ENCODE measurements around the gene CELSR1.
"Not testable (repeated sequence)": the region's sequence is repeated elsewhere in the genome, so short reads cannot be mapped to it uniquely, and the experiment has no call there.

Gene CELSR1

GRCh38 chr22:46397514-46397913, 139.9 kb downstream of the CELSR1 start:
- no peaks in the 10 kb centered on the region for H3K4me1 ChIP-seq (ENCODE audit: control insufficient read depth in 1 of 2, insufficient read depth in 2 of 2, low read length in 2 of 2)
- H3K4me3 ChIP-seq (ENCODE audit: low read depth in 1 of 2, low read length in 2 of 2) = no peak overlapping the region
- H3K27me3 ChIP-seq (ENCODE audit: control insufficient read depth in 1 of 2, insufficient read depth in 2 of 2, low read length in 2 of 2) = no peaks in the 10 kb centered on the region
- no peak overlapping the region for H3K9ac ChIP-seq (ENCODE audit: low read depth in 1 of 2, low read length in 2 of 2)
- H3K36me3 ChIP-seq (ENCODE audit: control insufficient read depth in 1 of 2, insufficient read depth in 2 of 2, low read length in 2 of 2) = no peaks in the 10 kb centered on the region
- H3K27ac ChIP-seq (ENCODE audit: low read depth, low read length) = no peak overlapping the region
- H3K9me3 ChIP-seq (ENCODE audit: control insufficient read depth in 1 of 2, low read length in 2 of 2) = no peaks in the 10 kb centered on the region

GRCh38 chr22:46397049-46397448, 140.4 kb downstream of the CELSR1 start:
- H3K36me3 ChIP-seq (ENCODE audit: control insufficient read depth in 1 of 2, insufficient read depth in 2 of 2, low read length in 2 of 2); H3K27me3 ChIP-seq (ENCODE audit: control insufficient read depth in 1 of 2, insufficient read depth in 2 of 2, low read length in 2 of 2); H3K27ac ChIP-seq (ENCODE audit: low read depth, low read length); H3K9ac ChIP-seq (ENCODE audit: low read depth in 1 of 2, low read length in 2 of 2); H3K9me3 ChIP-seq (ENCODE audit: control insufficient read depth in 1 of 2, low read length in 2 of 2); H3K4me3 ChIP-seq (ENCODE audit: low read depth in 1 of 2, low read length in 2 of 2); H3K4me1 ChIP-seq (ENCODE audit: control insufficient read depth in 1 of 2, insufficient read depth in 2 of 2, low read length in 2 of 2): not testable (repeated sequence)

DNA sequence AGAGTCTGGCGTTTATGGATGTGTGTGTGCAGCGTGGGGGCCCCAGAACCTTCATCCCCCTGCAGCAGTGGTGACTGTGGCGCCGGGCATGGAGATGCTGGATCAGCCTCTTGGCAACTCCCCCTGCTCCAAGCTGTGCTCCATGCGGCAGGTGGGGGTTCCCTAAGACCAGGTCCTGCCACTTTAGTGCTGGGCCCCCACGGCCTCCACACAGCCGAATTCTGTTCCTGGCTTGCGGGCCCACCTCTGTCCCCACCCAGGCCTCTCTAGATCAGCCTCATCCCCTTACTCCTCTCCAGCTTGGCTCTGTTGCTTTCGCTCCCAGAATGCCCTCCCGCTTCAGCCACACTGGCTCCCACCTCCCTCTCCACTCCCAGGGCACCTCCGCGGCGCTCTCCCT, 142.3 kb downstream of the CELSR1 start:
- Histone ChIP-seq H3K9ac (ENCODE audit: low read depth in 1 of 2, low read length in 2 of 2) (no peak overlapping the region), H3K9me3 (ENCODE audit: control insufficient read depth in 1 of 2, low read length in 2 of 2) (no peaks in the 10 kb centered on the region), H3K36me3 (ENCODE audit: control insufficient read depth in 1 of 2, insufficient read depth in 2 of 2, low read length in 2 of 2) (no peaks in the 10 kb centered on the region), H3K27ac (ENCODE audit: low read depth, low read length) (no peak overlapping the region), H3K27me3 (ENCODE audit: control insufficient read depth in 1 of 2, insufficient read depth in 2 of 2, low read length in 2 of 2) (no peaks in the 10 kb centered on the region), H3K4me1 (ENCODE audit: control insufficient read depth in 1 of 2, insufficient read depth in 2 of 2, low read length in 2 of 2) (peaks cover 0 to 5% of the 10 kb centered on the region in 2 donors), H3K4me3 (ENCODE audit: low read depth in 1 of 2, low read length in 2 of 2) (no peak overlapping the region)

DNA sequence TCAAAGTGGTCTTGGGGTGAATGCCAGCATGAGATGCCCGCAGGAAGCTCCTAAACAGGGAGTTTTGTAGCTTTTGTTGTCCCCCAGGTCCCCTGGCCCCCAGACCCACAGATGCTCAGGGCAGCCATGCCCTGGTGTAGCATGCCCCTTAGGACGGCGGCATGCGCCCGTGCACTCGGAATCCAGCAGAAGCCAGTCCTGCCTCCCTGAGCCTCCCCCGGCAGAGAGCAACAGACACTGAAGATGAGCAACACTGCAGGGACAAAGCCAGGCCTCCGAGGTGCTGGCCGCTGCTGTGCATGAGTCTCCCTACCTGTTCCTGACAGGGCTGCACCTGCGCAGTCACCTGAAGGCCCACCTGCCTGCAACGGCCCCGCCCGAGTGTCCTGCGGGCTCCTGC, 142.8 kb downstream of the CELSR1 start:
- no peaks in the 10 kb centered on the region for H3K27me3 ChIP-seq (ENCODE audit: control insufficient read depth in 1 of 2, insufficient read depth in 2 of 2, low read length in 2 of 2)
- H3K4me1 ChIP-seq (ENCODE audit: control insufficient read depth in 1 of 2, insufficient read depth in 2 of 2, low read length in 2 of 2) = peaks cover 0 to 5% of the 10 kb centered on the region in 2 donors
- no peak overlapping the region for H3K9ac ChIP-seq (ENCODE audit: low read depth in 1 of 2, low read length in 2 of 2)
- no peak overlapping the region for H3K27ac ChIP-seq (ENCODE audit: low read depth, low read length)
- no peaks in the 10 kb centered on the region for H3K36me3 ChIP-seq (ENCODE audit: control insufficient read depth in 1 of 2, insufficient read depth in 2 of 2, low read length in 2 of 2)
- no peaks in the 10 kb centered on the region for H3K9me3 ChIP-seq (ENCODE audit: control insufficient read depth in 1 of 2, low read length in 2 of 2)
- H3K4me3 ChIP-seq (ENCODE audit: low read depth in 1 of 2, low read length in 2 of 2) = no peak overlapping the region

DNA sequence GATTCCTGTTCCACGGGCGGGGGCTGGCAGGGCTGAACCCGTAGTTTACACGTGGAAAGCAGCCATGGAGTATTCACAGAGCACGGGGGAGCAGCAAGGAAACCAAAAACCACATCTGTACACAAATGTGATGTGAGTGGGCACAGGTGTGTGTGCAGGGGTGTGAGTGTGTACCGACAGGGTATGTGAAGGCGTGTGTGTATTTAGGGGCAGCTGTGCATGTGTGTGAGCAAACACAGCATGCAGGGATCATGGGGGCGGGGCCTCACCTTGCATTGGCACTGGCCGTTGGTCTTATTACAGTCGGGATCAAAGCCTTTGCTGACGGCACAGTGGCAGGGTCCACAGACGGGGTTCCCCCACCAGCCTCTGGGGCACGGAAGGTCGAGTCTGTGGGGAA, 143.5 kb downstream of the CELSR1 start:
- Histone ChIP-seq H3K9me3 (ENCODE audit: control insufficient read depth in 1 of 2, low read length in 2 of 2) (no peaks in the 10 kb centered on the region), H3K4me1 (ENCODE audit: control insufficient read depth in 1 of 2, insufficient read depth in 2 of 2, low read length in 2 of 2) (peaks cover 0 to 5% of the 10 kb centered on the region in 2 donors), H3K27ac (ENCODE audit: low read depth, low read length) (no peak overlapping the region), H3K4me3 (ENCODE audit: low read depth in 1 of 2, low read length in 2 of 2) (no peak overlapping the region), H3K36me3 (ENCODE audit: control insufficient read depth in 1 of 2, insufficient read depth in 2 of 2, low read length in 2 of 2) (no peaks in the 10 kb centered on the region), H3K9ac (ENCODE audit: low read depth in 1 of 2, low read length in 2 of 2) (no peak overlapping the region), H3K27me3 (ENCODE audit: control insufficient read depth in 1 of 2, insufficient read depth in 2 of 2, low read length in 2 of 2) (no peaks in the 10 kb centered on the region)

- no peak overlapping the region for H3K27ac ChIP-seq (ENCODE audit: low read depth, low read length)
- H3K27me3 ChIP-seq (ENCODE audit: control insufficient read depth in 1 of 2, insufficient read depth in 2 of 2, low read length in 2 of 2) = no peaks in the 10 kb centered on the region
- H3K9ac ChIP-seq (ENCODE audit: low read depth in 1 of 2, low read length in 2 of 2) = no peak overlapping the region
- H3K4me1 ChIP-seq (ENCODE audit: control insufficient read depth in 1 of 2, insufficient read depth in 2 of 2, low read length in 2 of 2) = peaks cover 0 to 5% of the 10 kb centered on the region in 2 donors
- H3K9me3 ChIP-seq (ENCODE audit: control insufficient read depth in 1 of 2, low read length in 2 of 2) = no peaks in the 10 kb centered on the region
- no peak overlapping the region for H3K4me3 ChIP-seq (ENCODE audit: low read depth in 1 of 2, low read length in 2 of 2)
- H3K36me3 ChIP-seq (ENCODE audit: control insufficient read depth in 1 of 2, insufficient read depth in 2 of 2, low read length in 2 of 2) = no peaks in the 10 kb centered on the region
These were observed 145.1 kb downstream of the CELSR1 start for GRCh38 chr22:46392137-46392844.

- Histone ChIP-seq H3K4me3 (ENCODE audit: low read depth in 1 of 2, low read length in 2 of 2) (no peak overlapping the region), H3K27me3 (ENCODE audit: control insufficient read depth in 1 of 2, insufficient read depth in 2 of 2, low read length in 2 of 2) (no peaks in the 10 kb centered on the region), H3K27ac (ENCODE audit: low read depth, low read length) (no peak overlapping the region), H3K4me1 (ENCODE audit: control insufficient read depth in 1 of 2, insufficient read depth in 2 of 2, low read length in 2 of 2) (peaks cover 0 to 5% of the 10 kb centered on the region in 2 donors), H3K9ac (ENCODE audit: low read depth in 1 of 2, low read length in 2 of 2) (no peak overlapping the region), H3K9me3 (ENCODE audit: control insufficient read depth in 1 of 2, low read length in 2 of 2) (no peaks in the 10 kb centered on the region), H3K36me3 (ENCODE audit: control insufficient read depth in 1 of 2, insufficient read depth in 2 of 2, low read length in 2 of 2) (no peaks in the 10 kb centered on the region)
These were observed 145.8 kb downstream of the CELSR1 start for GRCh38 chr22:46391486-46392136.

- Histone ChIP-seq H3K9me3 (ENCODE audit: control insufficient read depth in 1 of 2, low read length in 2 of 2) (no peaks in the 10 kb centered on the region), H3K4me3 (ENCODE audit: low read depth in 1 of 2, low read length in 2 of 2) (peak overlapping the region in 1 of 2 donors; percentile 57), H3K9ac (ENCODE audit: low read depth in 1 of 2, low read length in 2 of 2) (peak overlapping the region in 1 of 2 donors; percentile 72), H3K36me3 (ENCODE audit: control insufficient read depth in 1 of 2, insufficient read depth in 2 of 2, low read length in 2 of 2) (no peaks in the 10 kb centered on the region), H3K4me1 (ENCODE audit: control insufficient read depth in 1 of 2, insufficient read depth in 2 of 2, low read length in 2 of 2) (peaks cover 0 to 5% of the 10 kb centered on the region in 2 donors), H3K27ac (ENCODE audit: low read depth, low read length) (no peak overlapping the region), H3K27me3 (ENCODE audit: control insufficient read depth in 1 of 2, insufficient read depth in 2 of 2, low read length in 2 of 2) (no peaks in the 10 kb centered on the region)
These were observed 146.6 kb downstream of the CELSR1 start for GRCh38 chr22:46390652-46391301.

- Histone ChIP-seq H3K27me3 (ENCODE audit: control insufficient read depth in 1 of 2, insufficient read depth in 2 of 2, low read length in 2 of 2) (no peaks in the 10 kb centered on the region), H3K9ac (ENCODE audit: low read depth in 1 of 2, low read length in 2 of 2) (peak overlapping the region in 1 of 2 donors; percentile 72), H3K9me3 (ENCODE audit: control insufficient read depth in 1 of 2, low read length in 2 of 2) (no peaks in the 10 kb centered on the region), H3K4me3 (ENCODE audit: low read depth in 1 of 2, low read length in 2 of 2) (no peak overlapping the region), H3K36me3 (ENCODE audit: control insufficient read depth in 1 of 2, insufficient read depth in 2 of 2, low read length in 2 of 2) (no peaks in the 10 kb centered on the region), H3K4me1 (ENCODE audit: control insufficient read depth in 1 of 2, insufficient read depth in 2 of 2, low read length in 2 of 2) (peaks cover 0 to 5% of the 10 kb centered on the region in 2 donors), H3K27ac (ENCODE audit: low read depth, low read length) (no peak overlapping the region)
These were observed 147.2 kb downstream of the CELSR1 start for GRCh38 chr22:46390105-46390651.

GRCh38 chr22:46389081-46389480, 148.3 kb downstream of the CELSR1 start:
- Histone ChIP-seq H3K4me3 (ENCODE audit: low read depth in 1 of 2, low read length in 2 of 2) (no peak overlapping the region), H3K9me3 (ENCODE audit: control insufficient read depth in 1 of 2, low read length in 2 of 2) (no peaks in the 10 kb centered on the region), H3K9ac (ENCODE audit: low read depth in 1 of 2, low read length in 2 of 2) (no peak overlapping the region), H3K27me3 (ENCODE audit: control insufficient read depth in 1 of 2, insufficient read depth in 2 of 2, low read length in 2 of 2) (no peaks in the 10 kb centered on the region), H3K27ac (ENCODE audit: low read depth, low read length) (no peak overlapping the region), H3K4me1 (ENCODE audit: control insufficient read depth in 1 of 2, insufficient read depth in 2 of 2, low read length in 2 of 2) (peaks cover 0 to 5% of the 10 kb centered on the region in 2 donors), H3K36me3 (ENCODE audit: control insufficient read depth in 1 of 2, insufficient read depth in 2 of 2, low read length in 2 of 2) (no peaks in the 10 kb centered on the region)
